ENCODE data around the gene TMEM169.

- TF ChIP-seq, protein P1, sequence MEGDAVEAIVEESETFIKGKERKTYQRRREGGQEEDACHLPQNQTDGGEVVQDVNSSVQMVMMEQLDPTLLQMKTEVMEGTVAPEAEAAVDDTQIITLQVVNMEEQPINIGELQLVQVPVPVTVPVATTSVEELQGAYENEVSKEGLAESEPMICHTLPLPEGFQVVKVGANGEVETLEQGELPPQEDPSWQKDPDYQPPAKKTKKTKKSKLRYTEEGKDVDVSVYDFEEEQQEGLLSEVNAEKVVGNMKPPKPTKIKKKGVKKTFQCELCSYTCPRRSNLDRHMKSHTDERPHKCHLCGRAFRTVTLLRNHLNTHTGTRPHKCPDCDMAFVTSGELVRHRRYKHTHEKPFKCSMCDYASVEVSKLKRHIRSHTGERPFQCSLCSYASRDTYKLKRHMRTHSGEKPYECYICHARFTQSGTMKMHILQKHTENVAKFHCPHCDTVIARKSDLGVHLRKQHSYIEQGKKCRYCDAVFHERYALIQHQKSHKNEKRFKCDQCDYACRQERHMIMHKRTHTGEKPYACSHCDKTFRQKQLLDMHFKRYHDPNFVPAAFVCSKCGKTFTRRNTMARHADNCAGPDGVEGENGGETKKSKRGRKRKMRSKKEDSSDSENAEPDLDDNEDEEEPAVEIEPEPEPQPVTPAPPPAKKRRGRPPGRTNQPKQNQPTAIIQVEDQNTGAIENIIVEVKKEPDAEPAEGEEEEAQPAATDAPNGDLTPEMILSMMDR (IDR thresholded peaks at IDR 0.05; ENCODE audit: low read depth, low read length, missing input control) = no peak
- TF ChIP-seq TAF1 (conservative IDR thresholded peaks at IDR 0.05) = no peak
Measured at GRCh38 chr2:216126943-216127342, 45.2 kb downstream of the TMEM169 start.
